ENCODE results near the gene STOX2. TPM values are rescaled to one million over a fixed set of nuclear protein-coding genes. Genes with fewer than 3 reads are reported as not detected.

STOX2 gene
- total and polyA plus RNA-seq, 8 donors = 0.29 to 55.8 (median 3.9) TPM

DNA sequence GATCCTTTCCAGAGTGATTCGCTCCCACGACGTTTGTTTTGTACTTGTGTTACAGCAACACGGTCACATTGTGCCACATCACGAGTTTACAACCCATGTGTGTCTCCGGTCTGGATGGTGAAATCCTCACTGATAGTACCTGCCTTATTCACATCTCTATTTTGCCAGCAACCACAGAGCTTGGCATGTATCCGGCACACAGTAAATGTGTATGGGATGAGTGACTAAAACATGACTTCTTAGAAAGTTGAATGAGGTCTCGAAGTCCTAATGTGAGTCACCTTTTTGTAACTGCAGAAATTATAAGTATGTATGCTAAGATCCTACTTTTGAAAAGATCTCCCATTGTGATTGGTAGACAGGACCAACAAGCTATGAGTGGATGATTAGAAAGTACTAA, 7.5 kb downstream of the STOX2 start:
- WGBS, 5 donors = 93 to 95% (median 94%) methylated on average over 8 of the region's 8 CpGs
- no peaks in the 10 kb centered on the region for H3K36me3 ChIP-seq
- DNase-seq = no peak
- H3K9me3 ChIP-seq = no peaks in the 10 kb centered on the region
- H3K4me3 ChIP-seq = no peak overlapping the region
- TF ChIP-seq POLR2A (IDR thresholded peaks at IDR 0.05) (no peak), EP300 (IDR thresholded peaks at IDR 0.05) (no peak), POLR2AphosphoS5 (IDR thresholded peaks at IDR 0.05) (no peak)
- TF ChIP-seq, protein P1, sequence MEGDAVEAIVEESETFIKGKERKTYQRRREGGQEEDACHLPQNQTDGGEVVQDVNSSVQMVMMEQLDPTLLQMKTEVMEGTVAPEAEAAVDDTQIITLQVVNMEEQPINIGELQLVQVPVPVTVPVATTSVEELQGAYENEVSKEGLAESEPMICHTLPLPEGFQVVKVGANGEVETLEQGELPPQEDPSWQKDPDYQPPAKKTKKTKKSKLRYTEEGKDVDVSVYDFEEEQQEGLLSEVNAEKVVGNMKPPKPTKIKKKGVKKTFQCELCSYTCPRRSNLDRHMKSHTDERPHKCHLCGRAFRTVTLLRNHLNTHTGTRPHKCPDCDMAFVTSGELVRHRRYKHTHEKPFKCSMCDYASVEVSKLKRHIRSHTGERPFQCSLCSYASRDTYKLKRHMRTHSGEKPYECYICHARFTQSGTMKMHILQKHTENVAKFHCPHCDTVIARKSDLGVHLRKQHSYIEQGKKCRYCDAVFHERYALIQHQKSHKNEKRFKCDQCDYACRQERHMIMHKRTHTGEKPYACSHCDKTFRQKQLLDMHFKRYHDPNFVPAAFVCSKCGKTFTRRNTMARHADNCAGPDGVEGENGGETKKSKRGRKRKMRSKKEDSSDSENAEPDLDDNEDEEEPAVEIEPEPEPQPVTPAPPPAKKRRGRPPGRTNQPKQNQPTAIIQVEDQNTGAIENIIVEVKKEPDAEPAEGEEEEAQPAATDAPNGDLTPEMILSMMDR (IDR thresholded peaks at IDR 0.05) = no peak
- intact Hi-C loops (cut with DNase I; ENCODE audit: low total_unique reads) = no loop called here
- no peak overlapping the region for H3K27ac ChIP-seq
- H3K4me1 ChIP-seq = peaks cover 0 to 14% (median 6%) of the 10 kb centered on the region in 4 donors
- no peaks in the 10 kb centered on the region for H3K27me3 ChIP-seq

DNA sequence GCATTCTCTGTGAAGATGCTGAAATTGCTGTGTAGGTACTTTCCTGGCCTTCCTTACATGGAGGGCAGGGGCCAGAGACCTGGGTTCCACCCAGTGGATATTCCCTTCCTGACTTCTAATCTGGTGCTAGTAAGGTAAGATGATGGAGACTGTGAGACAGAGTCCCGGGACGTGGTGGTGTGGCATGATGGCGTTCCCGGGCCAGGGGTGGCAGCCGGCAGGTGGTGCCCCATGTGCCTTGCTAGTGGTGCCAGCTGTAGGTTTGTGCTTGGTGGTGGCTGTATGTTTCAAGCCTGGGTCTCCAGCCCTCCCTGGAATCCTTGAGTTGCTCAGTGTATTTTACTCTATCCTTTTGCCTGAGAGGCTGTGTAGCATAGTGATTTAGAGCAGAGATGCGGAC, 10.9 kb downstream of the STOX2 start:
- intact Hi-C loops (cut with DNase I; ENCODE audit: low total_unique reads) = no loop called here
- Histone ChIP-seq H3K4me3 (no peak overlapping the region), H3K27ac (no peak overlapping the region), H3K36me3 (no peaks in the 10 kb centered on the region), H3K9me3 (no peaks in the 10 kb centered on the region), H3K4me1 (no peaks in the 10 kb centered on the region), H3K27me3 (no peaks in the 10 kb centered on the region)
- 77 to 95% (median 81%) methylated on average over 5 to 6 of the region's 6 CpGs for WGBS, 5 donors
- TF ChIP-seq POLR2A (IDR thresholded peaks at IDR 0.05) = no peak
- no peak for TF ChIP-seq POLR2AphosphoS5 (IDR thresholded peaks at IDR 0.05)
- no peak for TF ChIP-seq EP300 (IDR thresholded peaks at IDR 0.05)
- TF ChIP-seq, protein P1 (IDR thresholded peaks at IDR 0.05) = no peak
- DNase-seq = no peak

DNA sequence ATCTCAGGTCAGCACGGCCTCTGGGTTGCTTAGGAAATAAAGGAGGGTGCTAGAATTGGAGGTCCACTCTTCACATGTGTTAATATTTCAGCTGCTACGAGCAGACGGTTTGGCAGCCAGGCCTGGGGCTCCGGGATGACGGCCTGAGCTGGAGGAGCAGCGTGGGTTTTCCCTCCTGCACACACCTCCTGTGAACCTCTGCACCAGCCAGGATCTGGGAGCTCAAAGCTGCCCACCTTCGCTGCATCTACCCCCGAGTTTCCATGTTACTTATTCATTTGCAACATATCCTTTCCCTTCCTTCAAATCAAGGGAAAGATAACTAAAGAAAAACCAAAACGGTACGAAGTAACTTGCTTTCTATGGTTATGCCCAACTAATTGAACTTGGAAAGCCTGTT, 13.6 kb downstream of the STOX2 start:
- no peak overlapping the region for H3K27ac ChIP-seq
- whole genome bisulfite sequencing, 5 donors = 84 to 94% (median 87%) methylated on average over 10 of the region's 10 CpGs
- no peak overlapping the region for H3K4me3 ChIP-seq
- no peak for DNase-seq
- no peaks in the 10 kb centered on the region for H3K9me3 ChIP-seq
- no peaks in the 10 kb centered on the region for H3K27me3 ChIP-seq
- H3K4me1 ChIP-seq = no peaks in the 10 kb centered on the region
- no peaks in the 10 kb centered on the region for H3K36me3 ChIP-seq
- intact Hi-C loops (cut with DNase I; ENCODE audit: low total_unique reads) = no loop called here
- TF ChIP-seq, protein P1 (IDR thresholded peaks at IDR 0.05) = no peak
- TF ChIP-seq POLR2A (IDR thresholded peaks at IDR 0.05) = no peak
- TF ChIP-seq POLR2AphosphoS5 (IDR thresholded peaks at IDR 0.05) = no peak
- no peak for TF ChIP-seq EP300 (IDR thresholded peaks at IDR 0.05)

DNA sequence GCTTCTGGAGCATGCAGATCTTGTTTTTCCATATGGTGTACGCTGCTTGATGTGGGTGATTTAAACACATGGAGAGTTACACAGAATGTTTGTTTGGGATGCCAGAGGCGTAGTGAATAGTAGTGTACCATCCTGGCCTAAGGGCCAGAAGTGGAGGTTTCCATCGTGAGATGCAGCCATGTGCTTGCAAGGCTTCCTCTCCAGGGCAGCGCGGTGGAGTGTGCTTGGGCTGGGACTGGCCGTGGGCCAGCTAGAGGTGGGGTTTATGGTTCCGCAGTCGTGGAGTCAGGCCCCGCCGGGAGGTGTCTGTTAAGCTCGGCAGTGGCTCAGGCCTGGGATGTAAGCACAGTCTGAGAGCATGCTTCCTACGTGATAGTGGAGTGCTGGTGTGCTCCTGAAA, 14.0 kb downstream of the STOX2 start:
- no peaks in the 10 kb centered on the region for H3K27me3 ChIP-seq
- H3K9me3 ChIP-seq = no peaks in the 10 kb centered on the region
- TF ChIP-seq POLR2A (IDR thresholded peaks at IDR 0.05) (no peak), POLR2AphosphoS5 (IDR thresholded peaks at IDR 0.05) (no peak), EP300 (IDR thresholded peaks at IDR 0.05) (no peak)
- TF ChIP-seq, protein P1 (IDR thresholded peaks at IDR 0.05) = no peak
- H3K36me3 ChIP-seq = no peaks in the 10 kb centered on the region
- no peak overlapping the region for H3K27ac ChIP-seq
- H3K4me1 ChIP-seq = peaks cover 0 to 3% (median 0%) of the 10 kb centered on the region in 4 donors
- 57 to 78% (median 73%) methylated on average over 5 to 12 of the region's 12 CpGs for WGBS, 5 donors
- intact Hi-C loops (cut with DNase I; ENCODE audit: low total_unique reads) = no loop called here
- H3K4me3 ChIP-seq = no peak overlapping the region
- DNase-seq = peak in 1 of 2 donors; percentile 49
